Effector memory CD8-positive, alpha-beta T cell (primary cell): ENCODE data around the gene PLXNA4.
A peak's percentile ranks its signal among the peaks of the same experiment; 100 is the strongest.

ENCODE experiments used
- ATAC-seq: fragments of 150-1000 bp; cut with Tn5 transposase; replicated peaks from 2 replicates; pipeline ENCODE4 v1.10.0; 2021; ENCODE audit warnings: mild to moderate bottlenecking, moderate library complexity
- DNase-seq, 3 experiments: peaks; one replicate each; pipeline ENCODE4 v3.0.0; 2021
- H3K27ac Mint-ChIP-seq, 2 donors: one replicate each; pipeline ENCODE4 v1.8.0; 2022; ENCODE audit warnings: mild to moderate bottlenecking in 2 of 2, mixed read lengths in 2 of 2, moderate library complexity in 2 of 2
- H3K27me3 Mint-ChIP-seq, 2 donors: one replicate each; pipeline ENCODE4 v1.8.0; 2022; ENCODE audit warnings: mixed read lengths in 2 of 2
- H3K36me3 Mint-ChIP-seq: one replicate; pipeline ENCODE4 v1.8.0; 2022; ENCODE audit warnings: mild to moderate bottlenecking, moderate library complexity, mixed read lengths; ENCODE audit not compliant: insufficient read depth
- H3K4me1 Mint-ChIP-seq, 2 donors: one replicate each; pipeline ENCODE4 v1.8.0; 2022; ENCODE audit warnings: low read depth in 2 of 2, mixed read lengths in 2 of 2
- H3K4me3 Mint-ChIP-seq, 2 donors: one replicate each; pipeline ENCODE4 v1.8.0; 2022; ENCODE audit warnings: mild to moderate bottlenecking in 2 of 2, mixed read lengths in 2 of 2, moderate library complexity in 2 of 2
- H3K9me3 Mint-ChIP-seq, 2 donors: one replicate each; pipeline ENCODE4 v1.8.0; 2022; ENCODE audit warnings: mixed read lengths in 2 of 2
- total RNA-seq, 9 experiments: gene quantifications; one replicate each; lab custom pipeline; 2026; lab: John Stamatoyannopoulos, UW

The PLXNA4 gene
- 0.12 to 31.6 (median 0.48) reads per million in 9 experiments for total RNA-seq

- Mint-ChIP-seq H3K4me1 (peaks cover 5 to 20% of the 10 kb centered on the region in 2 donors), H3K4me3 (peak within 1 kb of the TSS; percentile 65 to 78), H3K27ac (no peak within 1 kb of the TSS), H3K9me3 (no peaks in the 10 kb centered on the region), H3K36me3 (peaks cover 3% of the 10 kb centered on the region), H3K27me3 (peaks cover 77 to 87% of the 10 kb centered on the region in 2 donors)
- ATAC-seq (no peak), DNase-seq (no peak)
Measured at GRCh38 chr7:132575982-132576720, at the start of gene PLXNA4. Gene PLXNA4, minus strand, starts transcription at chr7:132576470. Its CDS starts 67,777 bp downstream, at chr7:132508693.

- ATAC-seq = no peak
- peaks cover 0 to 2% of the 10 kb centered on the region in 2 donors for H3K4me1 Mint-ChIP-seq
Measured at GRCh38 chr7:132625651-132626050, 49.4 kb upstream of the PLXNA4 start.

GRCh38 chr7:132622081-132622480, 45.8 kb upstream of the PLXNA4 start:
- DNase-seq = no peak
- no peak for ATAC-seq
- Mint-ChIP-seq H3K27ac (no peak overlapping the region), H3K4me3 (no peak overlapping the region), H3K4me1 (peaks cover 0 to 2% of the 10 kb centered on the region in 2 donors), H3K9me3 (no peaks in the 10 kb centered on the region), H3K36me3 (no peaks in the 10 kb centered on the region), H3K27me3 (peaks cover 7 to 15% of the 10 kb centered on the region in 2 donors)

More at GRCh38 chr7:132625651-132626050, 49.4 kb upstream of the PLXNA4 start:
- no peaks in the 10 kb centered on the region for H3K9me3 Mint-ChIP-seq
- H3K27ac Mint-ChIP-seq = no peak overlapping the region
- peaks cover 7 to 10% of the 10 kb centered on the region in 2 donors for H3K27me3 Mint-ChIP-seq
- no peak for DNase-seq
- H3K4me3 Mint-ChIP-seq = no peak overlapping the region
- H3K36me3 Mint-ChIP-seq = no peaks in the 10 kb centered on the region

- ATAC-seq = no peak
- H3K4me3 Mint-ChIP-seq = no peak overlapping the region
- no peaks in the 10 kb centered on the region for H3K9me3 Mint-ChIP-seq
- no peak overlapping the region for H3K27ac Mint-ChIP-seq
- H3K27me3 Mint-ChIP-seq = peaks cover 16 to 36% of the 10 kb centered on the region in 2 donors
- no peaks in the 10 kb centered on the region for H3K36me3 Mint-ChIP-seq
- no peak for DNase-seq
- peaks cover 0 to under 1% of the 10 kb centered on the region in 2 donors for H3K4me1 Mint-ChIP-seq
Measured at GRCh38 chr7:132619967-132620366, 43.7 kb upstream of the PLXNA4 start.

- no peak for ATAC-seq
- Mint-ChIP-seq H3K27me3 (peaks cover 23 to 46% of the 10 kb centered on the region in 2 donors), H3K36me3 (peaks cover 3% of the 10 kb centered on the region), H3K9me3 (no peaks in the 10 kb centered on the region), H3K4me1 (peaks cover 0 to 9% of the 10 kb centered on the region in 2 donors), H3K27ac (no peak overlapping the region), H3K4me3 (no peak overlapping the region)
- no peak for DNase-seq
Measured at GRCh38 chr7:132618956-132619305, 42.7 kb upstream of the PLXNA4 start.

GRCh38 chr7:132618271-132618955, 42.1 kb upstream of the PLXNA4 start:
- no peak for ATAC-seq
- peaks cover 3% of the 10 kb centered on the region for H3K36me3 Mint-ChIP-seq
- H3K27ac Mint-ChIP-seq = no peak overlapping the region
- H3K27me3 Mint-ChIP-seq = peaks cover 29 to 51% of the 10 kb centered on the region in 2 donors
- no peak overlapping the region for H3K4me3 Mint-ChIP-seq
- peaks cover 0 to 9% of the 10 kb centered on the region in 2 donors for H3K4me1 Mint-ChIP-seq
- no peak for DNase-seq
- no peaks in the 10 kb centered on the region for H3K9me3 Mint-ChIP-seq

GRCh38 chr7:132614428-132615318, 38.4 kb upstream of the PLXNA4 start:
- ATAC-seq (no peak), DNase-seq (no peak)
- Mint-ChIP-seq H3K27me3 (peaks cover 41 to 67% of the 10 kb centered on the region in 2 donors), H3K27ac (peak overlapping the region in 1 of 2 donors; percentile 8), H3K4me3 (peak overlapping the region in 1 of 2 donors; percentile 5), H3K36me3 (peaks cover 3% of the 10 kb centered on the region), H3K9me3 (no peaks in the 10 kb centered on the region), H3K4me1 (peaks cover 0 to 9% of the 10 kb centered on the region in 2 donors)

- H3K4me3 Mint-ChIP-seq = no peak overlapping the region
- H3K9me3 Mint-ChIP-seq = no peaks in the 10 kb centered on the region
- ATAC-seq = no peak
- peaks cover 0 to 9% of the 10 kb centered on the region in 2 donors for H3K4me1 Mint-ChIP-seq
- no peak overlapping the region for H3K27ac Mint-ChIP-seq
- H3K36me3 Mint-ChIP-seq = peaks cover 3% of the 10 kb centered on the region
- no peak for DNase-seq
- H3K27me3 Mint-ChIP-seq = peaks cover 41 to 67% of the 10 kb centered on the region in 2 donors
Measured at GRCh38 chr7:132613737-132614136, 37.5 kb upstream of the PLXNA4 start.

GRCh38 chr7:132610995-132611394, 34.7 kb upstream of the PLXNA4 start:
- H3K9me3 Mint-ChIP-seq = no peaks in the 10 kb centered on the region
- H3K27ac Mint-ChIP-seq = no peak overlapping the region
- H3K27me3 Mint-ChIP-seq = peaks cover 38 to 51% of the 10 kb centered on the region in 2 donors
- H3K4me3 Mint-ChIP-seq = no peak overlapping the region
- peaks cover 3% of the 10 kb centered on the region for H3K36me3 Mint-ChIP-seq
- ATAC-seq (no peak), DNase-seq (no peak)
- H3K4me1 Mint-ChIP-seq = peaks cover 0 to 9% of the 10 kb centered on the region in 2 donors

- peaks cover 41 to 50% of the 10 kb centered on the region in 2 donors for H3K27me3 Mint-ChIP-seq
- ATAC-seq (no peak), DNase-seq (no peak)
- H3K27ac Mint-ChIP-seq = no peak overlapping the region
- no peaks in the 10 kb centered on the region for H3K9me3 Mint-ChIP-seq
- peaks cover 0 to 9% of the 10 kb centered on the region in 2 donors for H3K4me1 Mint-ChIP-seq
- no peak overlapping the region for H3K4me3 Mint-ChIP-seq
- H3K36me3 Mint-ChIP-seq = peaks cover 3% of the 10 kb centered on the region
Measured at GRCh38 chr7:132609906-132610520, 33.7 kb upstream of the PLXNA4 start.

GRCh38 chr7:132609222-132609621, 33.0 kb upstream of the PLXNA4 start:
- H3K27me3 Mint-ChIP-seq = peaks cover 43 to 49% of the 10 kb centered on the region in 2 donors
- no peak for ATAC-seq
- H3K27ac Mint-ChIP-seq = no peak overlapping the region
- H3K9me3 Mint-ChIP-seq = no peaks in the 10 kb centered on the region
- no peak for DNase-seq
- H3K4me3 Mint-ChIP-seq = no peak overlapping the region
- H3K36me3 Mint-ChIP-seq = no peaks in the 10 kb centered on the region
- peaks cover 0 to under 1% of the 10 kb centered on the region in 2 donors for H3K4me1 Mint-ChIP-seq

- Mint-ChIP-seq H3K9me3 (no peaks in the 10 kb centered on the region), H3K27ac (no peak overlapping the region), H3K4me1 (no peaks in the 10 kb centered on the region), H3K36me3 (no peaks in the 10 kb centered on the region), H3K4me3 (no peak overlapping the region), H3K27me3 (peaks cover 40 to 42% of the 10 kb centered on the region in 2 donors)
- DNase-seq (no peak), ATAC-seq (no peak)
Measured at GRCh38 chr7:132608523-132608922, 32.3 kb upstream of the PLXNA4 start.

- no peak for DNase-seq
- no peak for ATAC-seq
- H3K4me1 Mint-ChIP-seq = no peaks in the 10 kb centered on the region
- no peaks in the 10 kb centered on the region for H3K36me3 Mint-ChIP-seq
- H3K27ac Mint-ChIP-seq = no peak overlapping the region
- peaks cover 36 to 39% of the 10 kb centered on the region in 2 donors for H3K27me3 Mint-ChIP-seq
- H3K9me3 Mint-ChIP-seq = no peaks in the 10 kb centered on the region
- no peak overlapping the region for H3K4me3 Mint-ChIP-seq
Measured at GRCh38 chr7:132607656-132608055, 31.4 kb upstream of the PLXNA4 start.
